Osteocyte (in vitro differentiated cells): ENCODE measurements around the gene ZNF148. TPM values are rescaled to one million over a fixed set of nuclear protein-coding genes. Genes with fewer than 3 reads are reported as not detected.
A peak's percentile ranks its signal among the peaks of the same experiment; 100 is the strongest.

Experiments
- DNase-seq: peaks from one replicate; pipeline ENCODE4 v3.0.0; 2021; ENCODE audit warnings: mixed read lengths; ENCODE audit not compliant: unreplicated experiment; ENCODE audit errors: extremely low spot score
- H3K27ac Mint-ChIP-seq: one replicate; pipeline ENCODE4 v1.8.0; 2021; ENCODE audit warnings: mild to moderate bottlenecking, mixed read lengths; ENCODE audit not compliant: unreplicated experiment
- H3K27me3 Mint-ChIP-seq: one replicate; pipeline ENCODE4 v1.8.0; 2021; ENCODE audit warnings: mixed read lengths; ENCODE audit not compliant: unreplicated experiment
- H3K36me3 Mint-ChIP-seq: one replicate; pipeline ENCODE4 v1.8.0; 2021; ENCODE audit warnings: mixed read lengths; ENCODE audit not compliant: unreplicated experiment
- H3K4me1 Mint-ChIP-seq: one replicate; pipeline ENCODE4 v1.8.0; 2021; ENCODE audit warnings: mixed read lengths; ENCODE audit not compliant: unreplicated experiment
- H3K4me3 Mint-ChIP-seq: one replicate; pipeline ENCODE4 v1.8.0; 2021; ENCODE audit warnings: mild to moderate bottlenecking, moderate library complexity, mixed read lengths; ENCODE audit not compliant: unreplicated experiment
- H3K9me3 Mint-ChIP-seq: one replicate; pipeline ENCODE4 v1.8.0; 2021; ENCODE audit warnings: mixed read lengths; ENCODE audit not compliant: unreplicated experiment
- CTCF ChIP-seq: fragments of 200-600 bp; sonication (generic); IDR thresholded peaks from 2 replicates; pipeline ENCODE4 v1.5.0; 2021; ENCODE audit warnings: antibody characterized with exemption, mild to moderate bottlenecking, moderate library complexity
- total RNA-seq: library from RNA; stranded (reverse); gene quantifications from 2 replicates; pipeline ENCODE4 v1.2.1, GENCODE V29; 2021

Gene ZNF148
- total RNA-seq, 1 donor from 2014 or later = 46.2 TPM

GRCh38 chr3:125318167-125318865 is 56.8 kb downstream of the ZNF148 start:
- H3K4me1 Mint-ChIP-seq = peaks cover 20% of the 10 kb centered on the region
- H3K9me3 Mint-ChIP-seq = no peaks in the 10 kb centered on the region
- peaks cover 25% of the 10 kb centered on the region for H3K36me3 Mint-ChIP-seq
- TF ChIP-seq CTCF = no peak
- H3K4me3 Mint-ChIP-seq = no peak overlapping the region
- no peak for DNase-seq
- H3K27ac Mint-ChIP-seq = peak overlapping the region; percentile 64
- H3K27me3 Mint-ChIP-seq = no peaks in the 10 kb centered on the region

GRCh38 chr3:125317761-125318160 is 57.4 kb downstream of the ZNF148 start:
- Mint-ChIP-seq H3K27me3 (no peaks in the 10 kb centered on the region), H3K36me3 (peaks cover 27% of the 10 kb centered on the region), H3K4me3 (no peak overlapping the region), H3K4me1 (peaks cover 18% of the 10 kb centered on the region), H3K27ac (peak overlapping the region; percentile 64), H3K9me3 (no peaks in the 10 kb centered on the region)
- TF ChIP-seq CTCF = no peak
- DNase-seq = no peak

- Mint-ChIP-seq H3K9me3 (no peaks in the 10 kb centered on the region), H3K4me1 (peaks cover 10% of the 10 kb centered on the region), H3K27me3 (no peaks in the 10 kb centered on the region), H3K27ac (no peak overlapping the region), H3K36me3 (peaks cover 35% of the 10 kb centered on the region), H3K4me3 (no peak overlapping the region)
- DNase-seq = no peak
- TF ChIP-seq CTCF = no peak
These were observed 58.2 kb downstream of the ZNF148 start for GRCh38 chr3:125316949-125317348.

GRCh38 chr3:125316246-125316645 is 58.9 kb downstream of the ZNF148 start:
- H3K4me1 Mint-ChIP-seq = peaks cover 9% of the 10 kb centered on the region
- no peaks in the 10 kb centered on the region for H3K9me3 Mint-ChIP-seq
- H3K36me3 Mint-ChIP-seq = peaks cover 41% of the 10 kb centered on the region
- no peaks in the 10 kb centered on the region for H3K27me3 Mint-ChIP-seq
- TF ChIP-seq CTCF = no peak
- no peak overlapping the region for H3K4me3 Mint-ChIP-seq
- no peak overlapping the region for H3K27ac Mint-ChIP-seq
- DNase-seq = no peak

- DNase-seq = no peak
- Mint-ChIP-seq H3K4me1 (peaks cover 9% of the 10 kb centered on the region), H3K27me3 (no peaks in the 10 kb centered on the region), H3K4me3 (no peak overlapping the region), H3K9me3 (peaks cover 5% of the 10 kb centered on the region), H3K36me3 (peaks cover 54% of the 10 kb centered on the region), H3K27ac (no peak overlapping the region)
- no peak for TF ChIP-seq CTCF
These were observed 62.0 kb downstream of the ZNF148 start for GRCh38 chr3:125313060-125313635.
